GM12864 (cell line): ENCODE data around the gene TTC39C.
A peak's percentile ranks its signal among the peaks of the same experiment; 100 is the strongest.

Source experiments
- DNase-seq: peaks from one replicate; pipeline ENCODE4 v3.0.0-alpha.2; 2011; ENCODE audit warnings: low read depth
- H3K4me3 ChIP-seq: 2 replicates; pipeline ENCODE4 v1.5.1; 2011; ENCODE audit warnings: mild to moderate bottlenecking, low read depth, low read length, control low read depth
- CTCF ChIP-seq: IDR thresholded peaks from 2 replicates; pipeline ENCODE4 v1.5.1; 2011; ENCODE audit warnings: low read depth, mild to moderate bottlenecking, moderate library complexity, low read length, control low read depth, inconsistent platforms; ENCODE audit errors: missing control alignments

The TTC39C gene

GRCh38 chr18:24019641-24020331 is 5.2 kb downstream of the TTC39C start:
- TF ChIP-seq CTCF: no peak
- peak; percentile 90 for DNase-seq
- peak overlapping the region; percentile 24; the same call in 1 of the 2 replicates for H3K4me3 ChIP-seq

- TF ChIP-seq CTCF: no peak
- DNase-seq: no peak
- H3K4me3 ChIP-seq: no peak overlapping the region
Observed at GRCh38 chr18:24021505-24021904, 7.0 kb downstream of the TTC39C start.

GRCh38 chr18:24022161-24022560 is 7.6 kb downstream of the TTC39C start:
- TF ChIP-seq CTCF: no peak
- DNase-seq: no peak
- no peak overlapping the region for H3K4me3 ChIP-seq

GRCh38 chr18:24023185-24023814 is 8.7 kb downstream of the TTC39C start:
- no peak overlapping the region for H3K4me3 ChIP-seq
- TF ChIP-seq CTCF: no peak
- DNase-seq: no peak

GRCh38 chr18:24024425-24024824 is 9.9 kb downstream of the TTC39C start:
- no peak for TF ChIP-seq CTCF
- DNase-seq: no peak
- no peak overlapping the region for H3K4me3 ChIP-seq

GRCh38 chr18:24026457-24026856 is 11.9 kb downstream of the TTC39C start:
- no peak for DNase-seq
- no peak overlapping the region for H3K4me3 ChIP-seq
- TF ChIP-seq CTCF: no peak
